HepG2 (cell line): ENCODE measurements around the gene CD58. TPM values are rescaled to one million over a fixed set of nuclear protein-coding genes. Genes with fewer than 3 reads are reported as not detected.

ENCODE experiments used
- ATAC-seq: fragments of 200-7000 bp; cut with Tn5 transposase; 3 replicates; pipeline ENCODE4 v1.9.1; 2020; ENCODE audit warnings: mild to moderate bottlenecking, moderate library complexity
- BruUV-seq: library from RNA; stranded (reverse); fragments of 400-500 nt; replicated peaks from 2 replicates; lab custom pipeline; 2021; lab: Mats Ljungman, UMichigan
- CTCF ChIA-PET: fragments of 300-600 bp; formaldehyde crosslinking; extraction: SDS; loops from one replicate; lab custom pipeline; 2021; ENCODE audit warnings: low total read pairs, inconsistent platforms, low intra/inter-chr PET ratio; lab: Yijun Ruan, JAX
- POLR2A ChIA-PET: fragments of 350-600 bp; sonication (Branson Sonifier 250); formaldehyde crosslinking; loops from one replicate; lab custom pipeline; 2020; ENCODE audit warnings: antibody characterized with exemption, inconsistent platforms; lab: Yijun Ruan, JAX
- DNase-seq: peaks from one replicate; pipeline ENCODE4 v3.0.0-alpha.2; 2015; ENCODE audit warnings: low spot score
- FAIRE-seq: peaks from 3 replicates; lab custom pipeline; 2011; peaks lifted over from hg19 to GRCh38; lab: Jason Lieb, UNC
- H2AFZ ChIP-seq: one replicate; pipeline ENCODE4 v1.6.1; 2011; ENCODE audit warnings: low read length, inconsistent platforms
- H3K27ac ChIP-seq: fragments of 300-600 bp; 3 replicates; pipeline ENCODE4 v1.8.0; 2011; ENCODE audit warnings: mixed run types, mild to moderate bottlenecking, mixed read lengths, low read length, inconsistent platforms; ENCODE audit not compliant: insufficient read depth; ENCODE audit errors: extremely low read length
- H3K27me3 ChIP-seq, 2 experiments: fragments of 200-600 bp in 1 of 2; 2 replicates in 1 of 2; 3 replicates in 1 of 2; pipeline versions ENCODE4 v1.6.0 to v1.8.0; 2011; ENCODE audit warnings: low read length in 2 of 2, mild to moderate bottlenecking in 2 of 2, moderate library complexity in 2 of 2, inconsistent platforms in 1 of 2; ENCODE audit not compliant: insufficient read depth in 2 of 2, control insufficient read depth in 1 of 2
- H3K36me3 ChIP-seq, 2 experiments: fragments of 200-600 bp in 1 of 2; replicated peaks in 1 of 2; 2 replicates in 1 of 2; 3 replicates in 1 of 2; pipeline versions ENCODE4 v1.5.1 to v1.8.0; 2011; ENCODE audit warnings: low read length in 2 of 2, inconsistent platforms in 1 of 2; ENCODE audit not compliant: insufficient read depth in 2 of 2, control insufficient read depth in 1 of 2
- H3K4me1 ChIP-seq: 2 replicates; pipeline ENCODE4 v1.5.1; 2012; ENCODE audit warnings: low read length, inconsistent platforms; ENCODE audit not compliant: insufficient read depth
- H3K4me2 ChIP-seq: 2 replicates; pipeline ENCODE4 v1.6.0; 2011; ENCODE audit warnings: low read depth, low read length, inconsistent platforms
- H3K4me3 ChIP-seq, 3 experiments: fragments of 200-600 bp in 1 of 3; sonication (generic), shearing (Covaris generic) in 1 of 3; replicated peaks in 1 of 3; 2 replicates each; pipeline ENCODE4 v1.5.1; 2011 to 2016; ENCODE audit warnings: low read length in 3 of 3, inconsistent platforms in 2 of 3, low read depth in 2 of 3, mild to moderate bottlenecking in 2 of 3, control low read depth in 1 of 3, mixed read lengths in 1 of 3; ENCODE audit not compliant: insufficient read depth in 1 of 3
- H3K79me2 ChIP-seq: one replicate; pipeline ENCODE4 v1.6.1; 2011; ENCODE audit warnings: low read length, inconsistent platforms; ENCODE audit not compliant: insufficient read depth
- H3K9ac ChIP-seq: 2 replicates; pipeline ENCODE4 v1.6.0; 2011; ENCODE audit warnings: mild to moderate bottlenecking, low read depth, low read length, inconsistent platforms; ENCODE audit not compliant: insufficient read depth
- H3K9me3 ChIP-seq: 2 replicates; pipeline ENCODE4 v1.5.1; 2012; ENCODE audit warnings: mild to moderate bottlenecking, low read length
- H4K20me1 ChIP-seq: 2 replicates; pipeline ENCODE4 v1.6.0; 2011; ENCODE audit warnings: inconsistent platforms, mild to moderate bottlenecking, low read length, moderate library complexity; ENCODE audit not compliant: insufficient read depth
- CC2D1A ChIP-seq: sonication (generic); formaldehyde crosslinking; IDR thresholded peaks from 2 replicates; pipeline ENCODE4 v1.8.1; 2023; ENCODE audit warnings: mild to moderate bottlenecking, missing genetic modification reagents
- CEBPG ChIP-seq: IDR thresholded peaks from 2 replicates; pipeline ENCODE4 v1.6.1; 2016
- DMAP1 ChIP-seq: IDR thresholded peaks from 2 replicates; pipeline ENCODE4 v1.6.1; 2016
- FOXA1 ChIP-seq, 2 experiments: fragments of 450-650 bp in 1 of 2; sonication (generic) in 1 of 2; formaldehyde crosslinking in 1 of 2; IDR thresholded peaks; 2 replicates each; pipeline versions ENCODE4 v1.4.0 to v1.6.1; 2016 to 2020; ENCODE audit warnings: missing genetic modification reagents in 1 of 2
- GTF2F1 ChIP-seq: fragments of 150-350 bp; IDR thresholded peaks from 2 replicates; pipeline ENCODE4 v1.6.1; 2014; ENCODE audit warnings: low read length
- HDAC1 ChIP-seq: sonication (generic); formaldehyde crosslinking; IDR thresholded peaks from 2 replicates; pipeline ENCODE4 v1.5.1; 2020; ENCODE audit warnings: mild to moderate bottlenecking, missing genetic modification reagents
- NRL ChIP-seq: sonication (generic); formaldehyde crosslinking; IDR thresholded peaks from 2 replicates; pipeline ENCODE4 v1.5.0; 2020; ENCODE audit warnings: missing genetic modification reagents, mild to moderate bottlenecking, moderate library complexity, borderline replicate concordance
- RFXAP ChIP-seq: sonication (generic); formaldehyde crosslinking; IDR thresholded peaks from 2 replicates; pipeline ENCODE4 v1.4.0; 2020; ENCODE audit warnings: missing genetic modification reagents, borderline replicate concordance
- ZFP82 ChIP-seq: sonication (generic); formaldehyde crosslinking; IDR thresholded peaks from 2 replicates; pipeline ENCODE4 v1.5.1; 2020; ENCODE audit warnings: mild to moderate bottlenecking, missing genetic modification reagents, borderline replicate concordance
- ZNF274 ChIP-seq: sonication (generic); formaldehyde crosslinking; IDR thresholded peaks from 2 replicates; pipeline ENCODE4 v1.5.1; 2020; ENCODE audit warnings: mild to moderate bottlenecking, missing genetic modification reagents
- ZNF350 ChIP-seq: sonication (generic); formaldehyde crosslinking; IDR thresholded peaks from 2 replicates; pipeline ENCODE4 v1.4.0; 2020; ENCODE audit warnings: mild to moderate bottlenecking, low read depth, missing genetic modification reagents, borderline replicate concordance
- ZNF703 ChIP-seq: sonication (generic); formaldehyde crosslinking; IDR thresholded peaks from 2 replicates; pipeline ENCODE4 v1.5.1; 2020; ENCODE audit warnings: missing genetic modification reagents, mild to moderate bottlenecking, moderate library complexity, borderline replicate concordance
- WGBS: methylation state at CpG from one replicate; pipeline ENCODE4 v1.1.6; 2017; ENCODE audit warnings: low lambda C conversion rate; 5-methylcytosine and 5-hydroxymethylcytosine counted together
- in situ Hi-C: cut with HindIII; loops from 2 replicates; pipeline ENCODE4 v1.10.0; 2017; ENCODE audit warnings: low pct_unique_long_range_greater_than_20kb; ENCODE audit not compliant: extremely low pct_ligation_motif_present
- intact Hi-C: fragments of 100-400 bp; cut with micrococcal nuclease; formaldehyde crosslinking; loops from one replicate; pipeline ENCODE4 v1.10.0; 2022; ENCODE audit not compliant: unreplicated experiment
- polyA plus RNA-seq, 8 experiments: library from polyadenylated mRNA; depleted of rRNA in 3 of 8; stranded (reverse) in 7 of 8; unstranded in 1 of 8; fragments of >200 nt; fragmentation: Illumina TruSeq in 4 of 8; extraction: Trizol in 4 of 8; gene quantifications; 2 replicates each; pipeline versions ENCODE4 v1.2.1 to v1.2.3, GENCODE V29; 2011 to 2016; ENCODE audit warnings: low read depth in 4 of 8, missing spikeins in 1 of 8, mixed read lengths in 1 of 8; ENCODE audit not compliant: insufficient read depth in 1 of 8
- total RNA-seq, 5 experiments: library from RNA; depleted of rRNA; stranded (reverse); fragments of >200 nt; fragmentation: Illumina TruSeq; extraction: Trizol; gene quantifications; 2 replicates each; pipeline ENCODE4 v1.2.3, GENCODE V29; 2016; ENCODE audit warnings: low read depth in 1 of 5
- TF ChIP-seq, protein P1 (sequence below): sonication (generic); formaldehyde crosslinking; IDR thresholded peaks from 2 replicates; pipeline ENCODE4 v1.5.1; 2020; ENCODE audit warnings: mild to moderate bottlenecking, missing genetic modification reagents, moderate library complexity
- TF ChIP-seq, protein P2 (sequence below): sonication (generic); formaldehyde crosslinking; IDR thresholded peaks from 2 replicates; pipeline ENCODE4 v1.4.0; 2020; ENCODE audit warnings: missing genetic modification reagents
- TF ChIP-seq, protein P3 (sequence below): sonication (generic); formaldehyde crosslinking; IDR thresholded peaks from one replicate; pipeline ENCODE4 v1.5.1; 2020; ENCODE audit warnings: mild to moderate bottlenecking, missing genetic modification reagents; ENCODE audit errors: not compliant biosample characterization

CD58 gene
- total and polyA plus RNA-seq, 2 of the 13 experiments (the other 11 are each of a cell fraction or from before 2014, with no cell fraction given): 9.4 to 13.5 TPM

GRCh38 chr1:116579259-116579875 lies 8.5 kb upstream of the CD58 start:
- BruUV-seq: no TSS peak
- intact Hi-C loops (loop anchor here (10.0 kb wide), 2 partner anchors 95 to 235 kb away; no protein-coding TSS in a partner anchor), in situ Hi-C loops (no loop called here)
- Histone ChIP-seq H3K27me3 (no peaks in the 10 kb centered on the region; a peak in 1 of 5 replicates), H3K79me2 (no peaks in the 10 kb centered on the region), H3K9ac (no peak overlapping the region), H3K27ac (no peak overlapping the region), H3K4me3 (no peak overlapping the region), H3K4me2 (no peak overlapping the region), H3K4me1 (no peaks in the 10 kb centered on the region), H3K36me3 (no peaks in the 10 kb centered on the region), H4K20me1 (no peaks in the 10 kb centered on the region), H3K9me3 (no peaks in the 10 kb centered on the region), H2AFZ (no peak overlapping the region)
- POLR2A ChIA-PET: no interaction called here
- ATAC-seq (no peak), FAIRE-seq (no peak), DNase-seq (no peak)
- WGBS: 56% methylated on average over 19 of the region's 21 CpGs
- CTCF ChIA-PET: no interaction called here
- no peak for TF ChIP-seq CC2D1A (CRISPR knock-in tag)
- TF ChIP-seq, protein P1, sequence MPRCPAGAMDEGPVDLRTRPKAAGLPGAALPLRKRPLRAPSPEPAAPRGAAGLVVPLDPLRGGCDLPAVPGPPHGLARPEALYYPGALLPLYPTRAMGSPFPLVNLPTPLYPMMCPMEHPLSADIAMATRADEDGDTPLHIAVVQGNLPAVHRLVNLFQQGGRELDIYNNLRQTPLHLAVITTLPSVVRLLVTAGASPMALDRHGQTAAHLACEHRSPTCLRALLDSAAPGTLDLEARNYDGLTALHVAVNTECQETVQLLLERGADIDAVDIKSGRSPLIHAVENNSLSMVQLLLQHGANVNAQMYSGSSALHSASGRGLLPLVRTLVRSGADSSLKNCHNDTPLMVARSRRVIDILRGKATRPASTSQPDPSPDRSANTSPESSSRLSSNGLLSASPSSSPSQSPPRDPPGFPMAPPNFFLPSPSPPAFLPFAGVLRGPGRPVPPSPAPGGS (CRISPR knock-in tag): no peak
- TF ChIP-seq ZNF350 (CRISPR knock-in tag): no peak
- TF ChIP-seq, protein P2, sequence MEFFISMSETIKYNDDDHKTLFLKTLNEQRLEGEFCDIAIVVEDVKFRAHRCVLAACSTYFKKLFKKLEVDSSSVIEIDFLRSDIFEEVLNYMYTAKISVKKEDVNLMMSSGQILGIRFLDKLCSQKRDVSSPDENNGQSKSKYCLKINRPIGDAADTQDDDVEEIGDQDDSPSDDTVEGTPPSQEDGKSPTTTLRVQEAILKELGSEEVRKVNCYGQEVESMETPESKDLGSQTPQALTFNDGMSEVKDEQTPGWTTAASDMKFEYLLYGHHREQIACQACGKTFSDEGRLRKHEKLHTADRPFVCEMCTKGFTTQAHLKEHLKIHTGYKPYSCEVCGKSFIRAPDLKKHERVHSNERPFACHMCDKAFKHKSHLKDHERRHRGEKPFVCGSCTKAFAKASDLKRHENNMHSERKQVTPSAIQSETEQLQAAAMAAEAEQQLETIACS: no peak
- TF ChIP-seq HDAC1 (CRISPR knock-in tag): no peak
- no peak for TF ChIP-seq ZNF703
- TF ChIP-seq ZFP82 (CRISPR knock-in tag): no peak
- no peak for TF ChIP-seq DMAP1 (CRISPR knock-in tag)
- no peak for TF ChIP-seq ZNF274
- TF ChIP-seq NRL: no peak
- no peak for TF ChIP-seq FOXA1 (IDR thresholded peaks at IDR 0.05)
- TF ChIP-seq FOXA1 (CRISPR knock-in tag; IDR thresholded peaks at IDR 0.05): no peak
- no peak for TF ChIP-seq RFXAP (CRISPR knock-in tag)
- TF ChIP-seq GTF2F1: no peak
- TF ChIP-seq CEBPG: no peak
- TF ChIP-seq, protein P3, sequence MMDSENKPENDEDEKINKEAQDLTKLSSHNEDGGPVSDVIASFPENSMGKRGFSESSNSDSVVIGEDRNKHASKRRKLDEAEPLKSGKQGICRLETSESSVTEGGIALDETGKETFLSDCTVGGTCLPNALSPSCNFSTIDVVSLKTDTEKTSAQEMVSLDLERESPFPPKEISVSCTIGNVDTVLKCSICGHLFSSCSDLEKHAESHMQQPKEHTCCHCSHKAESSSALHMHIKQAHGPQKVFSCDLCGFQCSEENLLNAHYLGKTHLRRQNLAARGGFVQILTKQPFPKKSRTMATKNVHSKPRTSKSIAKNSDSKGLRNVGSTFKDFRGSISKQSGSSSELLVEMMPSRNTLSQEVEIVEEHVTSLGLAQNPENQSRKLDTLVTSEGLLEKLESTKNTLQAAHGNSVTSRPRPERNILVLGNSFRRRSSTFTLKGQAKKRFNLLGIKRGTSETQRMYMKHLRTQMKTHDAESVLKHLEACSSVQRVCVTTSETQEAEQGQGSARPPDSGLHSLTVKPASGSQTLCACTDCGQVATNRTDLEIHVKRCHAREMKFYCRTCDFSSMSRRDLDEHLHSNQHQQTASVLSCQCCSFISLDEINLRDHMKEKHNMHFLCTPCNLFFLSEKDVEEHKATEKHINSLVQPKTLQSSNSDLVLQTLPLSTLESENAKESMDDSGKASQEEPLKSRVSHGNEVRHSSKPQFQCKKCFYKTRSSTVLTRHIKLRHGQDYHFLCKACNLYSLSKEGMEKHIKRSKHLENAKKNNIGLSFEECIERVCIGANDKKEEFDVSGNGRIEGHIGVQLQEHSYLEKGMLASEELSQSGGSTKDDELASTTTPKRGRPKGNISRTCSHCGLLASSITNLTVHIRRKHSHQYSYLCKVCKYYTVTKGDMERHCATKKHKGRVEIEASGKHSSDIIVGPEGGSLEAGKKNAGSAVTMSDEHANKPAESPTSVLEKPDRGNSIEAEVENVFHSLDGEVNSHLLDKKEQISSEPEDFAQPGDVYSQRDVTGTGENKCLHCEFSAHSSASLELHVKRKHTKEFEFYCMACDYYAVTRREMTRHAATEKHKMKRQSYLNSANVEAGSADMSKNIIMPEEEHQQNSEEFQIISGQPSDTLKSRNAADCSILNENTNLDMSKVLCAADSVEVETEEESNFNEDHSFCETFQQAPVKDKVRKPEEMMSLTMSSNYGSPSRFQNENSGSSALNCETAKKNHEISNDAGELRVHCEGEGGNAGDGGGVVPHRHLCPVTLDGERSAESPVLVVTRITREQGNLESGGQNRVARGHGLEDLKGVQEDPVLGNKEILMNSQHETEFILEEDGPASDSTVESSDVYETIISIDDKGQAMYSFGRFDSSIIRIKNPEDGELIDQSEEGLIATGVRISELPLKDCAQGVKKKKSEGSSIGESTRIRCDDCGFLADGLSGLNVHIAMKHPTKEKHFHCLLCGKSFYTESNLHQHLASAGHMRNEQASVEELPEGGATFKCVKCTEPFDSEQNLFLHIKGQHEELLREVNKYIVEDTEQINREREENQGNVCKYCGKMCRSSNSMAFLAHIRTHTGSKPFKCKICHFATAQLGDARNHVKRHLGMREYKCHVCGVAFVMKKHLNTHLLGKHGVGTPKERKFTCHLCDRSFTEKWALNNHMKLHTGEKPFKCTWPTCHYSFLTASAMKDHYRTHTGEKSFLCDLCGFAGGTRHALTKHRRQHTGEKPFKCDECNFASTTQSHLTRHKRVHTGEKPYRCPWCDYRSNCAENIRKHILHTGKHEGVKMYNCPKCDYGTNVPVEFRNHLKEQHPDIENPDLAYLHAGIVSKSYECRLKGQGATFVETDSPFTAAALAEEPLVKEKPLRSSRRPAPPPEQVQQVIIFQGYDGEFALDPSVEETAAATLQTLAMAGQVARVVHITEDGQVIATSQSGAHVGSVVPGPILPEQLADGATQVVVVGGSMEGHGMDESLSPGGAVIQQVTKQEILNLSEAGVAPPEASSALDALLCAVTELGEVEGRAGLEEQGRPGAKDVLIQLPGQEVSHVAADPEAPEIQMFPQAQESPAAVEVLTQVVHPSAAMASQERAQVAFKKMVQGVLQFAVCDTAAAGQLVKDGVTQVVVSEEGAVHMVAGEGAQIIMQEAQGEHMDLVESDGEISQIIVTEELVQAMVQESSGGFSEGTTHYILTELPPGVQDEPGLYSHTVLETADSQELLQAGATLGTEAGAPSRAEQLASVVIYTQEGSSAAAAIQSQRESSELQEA (CRISPR knock-in tag): no peak
